Vagina (tissue), 2 donors: ENCODE data around the gene SH3RF1. TPM values are rescaled to one million over a fixed set of nuclear protein-coding genes. Genes with fewer than 3 reads are reported as not detected.

ENCODE experiments used
- DNase-seq, 2 donors: peaks; one replicate each; pipeline ENCODE4 v3.0.0-alpha.2; 2017; ENCODE audit errors: extremely low spot score in 2 of 2
- H3K27ac ChIP-seq: fragments of 200-600 bp; sonication (generic); one replicate; pipeline ENCODE4 v1.5.1; 2019
- H3K27me3 ChIP-seq: fragments of 200-600 bp; sonication (generic); one replicate; pipeline ENCODE4 v1.5.1; 2019
- H3K36me3 ChIP-seq, 2 donors: fragments of 200-600 bp; sonication (generic); one replicate each; pipeline ENCODE4 v1.5.1; 2017 to 2019
- H3K4me1 ChIP-seq: fragments of 200-600 bp; sonication (generic); one replicate; pipeline ENCODE4 v1.5.1; 2019
- H3K4me3 ChIP-seq, 2 donors: fragments of 200-600 bp; sonication (generic); 1 replicate in 1 of 2; 2 replicates in 1 of 2; pipeline ENCODE4 v1.5.1; 2016 to 2019
- H3K9me3 ChIP-seq: fragments of 200-600 bp; sonication (generic); one replicate; pipeline ENCODE4 v1.5.1; 2019
- POLR2A ChIP-seq, 2 donors: fragments of 450-650 bp; IDR thresholded peaks; one replicate each; pipeline ENCODE4 v1.6.1; 2017; ENCODE audit warnings: antibody characterized with exemption in 2 of 2, mild to moderate bottlenecking in 2 of 2, moderate library complexity in 2 of 2
- POLR2AphosphoS5 ChIP-seq, 2 donors: sonication (generic); formaldehyde crosslinking; IDR thresholded peaks; one replicate each; pipeline ENCODE4 v1.9.0; 2017; ENCODE audit warnings: antibody characterized with exemption in 2 of 2, mild to moderate bottlenecking in 2 of 2, low read depth in 1 of 2; ENCODE audit not compliant: insufficient read depth in 1 of 2
- intact Hi-C: fragments of 100-400 bp; cut with DNase I; formaldehyde crosslinking; loops from one replicate; pipeline ENCODE4 v1.15.1; 2023
- total RNA-seq: library from RNA; depleted of rRNA; stranded (reverse); fragments of >200 nt; gene quantifications from one replicate; pipeline ENCODE4 v1.2.3, GENCODE V29; 2016
- TF ChIP-seq, protein P1 (sequence below), 3 experiments: fragments of 450-650 bp in 2 of 3; fragments of 200-600 bp in 1 of 3; sonication (generic) in 1 of 3; IDR thresholded peaks; one replicate each; pipeline ENCODE4 v1.5.1; 2017 to 2019; ENCODE audit warnings: antibody characterized with exemption in 3 of 3, mild to moderate bottlenecking in 2 of 3, moderate library complexity in 2 of 3

SH3RF1 gene
- total RNA-seq, 1 donor from 2014 or later, result 16.0 TPM

DNA sequence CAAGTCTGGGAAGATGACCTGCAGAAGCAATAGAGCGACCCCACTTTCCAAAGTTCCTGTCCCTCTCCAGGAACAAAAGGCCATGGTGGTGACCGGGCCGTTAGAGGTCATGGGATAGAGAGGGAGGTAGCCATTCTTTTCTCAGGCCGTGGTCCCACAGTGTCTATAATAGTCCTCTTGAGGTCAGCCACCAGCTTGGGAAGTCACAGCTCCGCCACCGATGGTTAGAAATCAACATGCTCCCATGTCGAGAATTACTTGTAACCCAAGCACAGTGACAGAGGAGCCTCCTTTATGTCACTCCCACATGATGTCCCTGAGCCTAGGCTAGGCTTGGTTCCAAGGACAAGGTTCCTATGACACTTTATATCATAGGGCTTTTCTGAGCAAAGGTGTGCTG is 212.4 kb downstream of the SH3RF1 start:
- H3K27me3 ChIP-seq, result no peaks in the 10 kb centered on the region
- no peaks in the 10 kb centered on the region for H3K36me3 ChIP-seq
- intact Hi-C loops, result no loop called here
- H3K27ac ChIP-seq, result no peak overlapping the region
- DNase-seq, result no peak
- H3K4me3 ChIP-seq, result no peak overlapping the region
- TF ChIP-seq, protein P1, sequence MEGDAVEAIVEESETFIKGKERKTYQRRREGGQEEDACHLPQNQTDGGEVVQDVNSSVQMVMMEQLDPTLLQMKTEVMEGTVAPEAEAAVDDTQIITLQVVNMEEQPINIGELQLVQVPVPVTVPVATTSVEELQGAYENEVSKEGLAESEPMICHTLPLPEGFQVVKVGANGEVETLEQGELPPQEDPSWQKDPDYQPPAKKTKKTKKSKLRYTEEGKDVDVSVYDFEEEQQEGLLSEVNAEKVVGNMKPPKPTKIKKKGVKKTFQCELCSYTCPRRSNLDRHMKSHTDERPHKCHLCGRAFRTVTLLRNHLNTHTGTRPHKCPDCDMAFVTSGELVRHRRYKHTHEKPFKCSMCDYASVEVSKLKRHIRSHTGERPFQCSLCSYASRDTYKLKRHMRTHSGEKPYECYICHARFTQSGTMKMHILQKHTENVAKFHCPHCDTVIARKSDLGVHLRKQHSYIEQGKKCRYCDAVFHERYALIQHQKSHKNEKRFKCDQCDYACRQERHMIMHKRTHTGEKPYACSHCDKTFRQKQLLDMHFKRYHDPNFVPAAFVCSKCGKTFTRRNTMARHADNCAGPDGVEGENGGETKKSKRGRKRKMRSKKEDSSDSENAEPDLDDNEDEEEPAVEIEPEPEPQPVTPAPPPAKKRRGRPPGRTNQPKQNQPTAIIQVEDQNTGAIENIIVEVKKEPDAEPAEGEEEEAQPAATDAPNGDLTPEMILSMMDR (IDR thresholded peaks at IDR 0.05), result no peak
- TF ChIP-seq POLR2AphosphoS5 (IDR thresholded peaks at IDR 0.05; ENCODE audit: insufficient read depth in 1 of 2, low read depth in 1 of 2) (no peak), POLR2A (IDR thresholded peaks at IDR 0.05) (no peak)
- no peaks in the 10 kb centered on the region for H3K9me3 ChIP-seq
- H3K4me1 ChIP-seq, result peaks cover 39% of the 10 kb centered on the region

DNA sequence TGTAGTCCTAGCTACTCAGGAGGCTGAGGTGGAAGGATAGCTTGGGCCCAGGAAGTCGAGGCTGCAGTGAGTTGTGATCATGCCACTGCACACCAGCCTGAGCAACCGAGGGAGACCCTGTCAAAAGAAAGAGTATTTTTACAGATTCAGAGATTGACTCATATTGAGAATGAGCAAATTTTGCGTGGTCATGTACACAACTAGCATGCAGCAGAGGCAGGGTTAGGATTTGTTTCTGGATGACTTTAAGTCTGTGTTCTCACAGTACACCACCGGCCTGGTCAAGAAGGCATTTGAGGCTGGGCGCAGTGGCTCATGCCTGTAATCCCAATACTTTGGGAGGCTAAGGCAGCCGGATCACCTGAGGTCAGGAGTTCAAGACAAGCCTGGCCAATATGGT is 215.9 kb downstream of the SH3RF1 start:
- TF ChIP-seq POLR2AphosphoS5 (IDR thresholded peaks at IDR 0.05; ENCODE audit: insufficient read depth in 1 of 2, low read depth in 1 of 2) (no peak), POLR2A (IDR thresholded peaks at IDR 0.05) (no peak)
- TF ChIP-seq, protein P1 (IDR thresholded peaks at IDR 0.05), result no peak
- H3K4me1 ChIP-seq, result peaks cover 30% of the 10 kb centered on the region
- no peaks in the 10 kb centered on the region for H3K36me3 ChIP-seq
- H3K27me3 ChIP-seq, result no peaks in the 10 kb centered on the region
- intact Hi-C loops, result no loop called here
- H3K4me3 ChIP-seq, result no peak overlapping the region
- DNase-seq, result no peak
- H3K9me3 ChIP-seq, result no peaks in the 10 kb centered on the region
- H3K27ac ChIP-seq, result no peak overlapping the region

DNA sequence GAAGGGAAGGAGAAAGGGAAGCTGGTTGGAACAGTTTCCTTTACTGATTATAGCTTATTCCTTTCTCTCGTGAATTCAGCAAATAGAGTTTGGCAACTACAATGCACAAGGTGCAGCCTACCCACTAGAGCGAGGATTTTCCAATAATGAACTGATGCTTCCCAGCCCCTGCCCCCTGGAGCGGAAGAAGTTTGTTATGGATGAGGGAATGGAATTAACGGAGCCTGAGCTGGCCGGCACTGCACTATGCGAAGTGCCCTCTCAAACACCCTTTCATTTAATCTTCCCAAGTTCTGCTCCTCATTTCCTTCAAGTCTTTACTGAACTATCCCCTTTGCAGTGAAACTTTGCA is 218.2 kb downstream of the SH3RF1 start:
- intact Hi-C loops, result no loop called here
- no peaks in the 10 kb centered on the region for H3K9me3 ChIP-seq
- H3K4me1 ChIP-seq, result peaks cover 21% of the 10 kb centered on the region
- DNase-seq, result no peak
- H3K27me3 ChIP-seq, result no peaks in the 10 kb centered on the region
- H3K27ac ChIP-seq, result no peak overlapping the region
- no peak overlapping the region for H3K4me3 ChIP-seq
- no peaks in the 10 kb centered on the region for H3K36me3 ChIP-seq
- TF ChIP-seq POLR2AphosphoS5 (IDR thresholded peaks at IDR 0.05; ENCODE audit: insufficient read depth in 1 of 2, low read depth in 1 of 2) (no peak), POLR2A (IDR thresholded peaks at IDR 0.05) (no peak)

DNA sequence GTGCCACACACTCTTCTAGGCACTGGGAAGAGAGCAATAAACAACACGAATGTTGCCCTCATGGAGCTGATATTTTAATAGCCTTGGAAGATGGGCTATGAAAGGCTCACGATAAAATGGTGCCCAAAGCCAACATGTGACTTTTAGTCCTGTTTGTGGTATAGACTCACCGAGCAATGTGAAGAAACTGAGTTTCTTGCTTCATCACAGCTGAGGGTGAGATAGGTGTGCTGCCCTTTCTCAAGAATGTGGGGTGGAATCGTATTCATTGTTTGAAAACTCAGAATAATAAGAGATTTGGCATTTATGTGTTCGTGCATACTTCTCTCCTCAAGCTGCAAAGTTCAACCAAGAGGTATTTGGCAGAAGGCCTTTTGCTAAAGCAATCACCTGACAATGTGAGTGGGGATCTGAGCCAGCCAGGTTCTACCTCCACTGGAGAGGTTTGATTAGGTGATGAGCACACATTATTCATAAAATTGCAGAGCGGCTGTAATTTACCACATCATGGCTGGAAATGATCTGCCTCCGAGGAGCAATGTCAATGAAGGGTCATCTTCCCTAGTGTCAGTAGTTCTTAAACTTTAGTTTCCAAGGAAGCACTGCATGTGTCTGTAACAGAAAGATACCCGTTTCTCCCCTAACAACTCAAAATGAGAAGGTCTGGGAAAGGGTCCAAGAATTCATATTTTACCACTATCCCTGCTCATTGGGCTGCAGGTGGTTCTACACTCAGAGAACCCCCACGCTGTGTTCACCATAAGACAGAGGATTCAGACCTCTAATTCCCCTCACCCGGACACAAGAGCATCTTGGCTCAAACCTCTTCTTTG is 218.8 kb downstream of the SH3RF1 start:
- DNase-seq, result no peak
- Histone ChIP-seq H3K36me3 (no peaks in the 10 kb centered on the region), H3K27ac (no peak overlapping the region), H3K4me3 (no peak overlapping the region), H3K27me3 (no peaks in the 10 kb centered on the region), H3K9me3 (no peaks in the 10 kb centered on the region), H3K4me1 (peaks cover 21% of the 10 kb centered on the region)
- TF ChIP-seq, protein P1 (IDR thresholded peaks at IDR 0.05), result no peak
- TF ChIP-seq POLR2AphosphoS5 (IDR thresholded peaks at IDR 0.05; ENCODE audit: insufficient read depth in 1 of 2, low read depth in 1 of 2) (no peak), POLR2A (IDR thresholded peaks at IDR 0.05) (no peak)
- intact Hi-C loops, result no loop called here

DNA sequence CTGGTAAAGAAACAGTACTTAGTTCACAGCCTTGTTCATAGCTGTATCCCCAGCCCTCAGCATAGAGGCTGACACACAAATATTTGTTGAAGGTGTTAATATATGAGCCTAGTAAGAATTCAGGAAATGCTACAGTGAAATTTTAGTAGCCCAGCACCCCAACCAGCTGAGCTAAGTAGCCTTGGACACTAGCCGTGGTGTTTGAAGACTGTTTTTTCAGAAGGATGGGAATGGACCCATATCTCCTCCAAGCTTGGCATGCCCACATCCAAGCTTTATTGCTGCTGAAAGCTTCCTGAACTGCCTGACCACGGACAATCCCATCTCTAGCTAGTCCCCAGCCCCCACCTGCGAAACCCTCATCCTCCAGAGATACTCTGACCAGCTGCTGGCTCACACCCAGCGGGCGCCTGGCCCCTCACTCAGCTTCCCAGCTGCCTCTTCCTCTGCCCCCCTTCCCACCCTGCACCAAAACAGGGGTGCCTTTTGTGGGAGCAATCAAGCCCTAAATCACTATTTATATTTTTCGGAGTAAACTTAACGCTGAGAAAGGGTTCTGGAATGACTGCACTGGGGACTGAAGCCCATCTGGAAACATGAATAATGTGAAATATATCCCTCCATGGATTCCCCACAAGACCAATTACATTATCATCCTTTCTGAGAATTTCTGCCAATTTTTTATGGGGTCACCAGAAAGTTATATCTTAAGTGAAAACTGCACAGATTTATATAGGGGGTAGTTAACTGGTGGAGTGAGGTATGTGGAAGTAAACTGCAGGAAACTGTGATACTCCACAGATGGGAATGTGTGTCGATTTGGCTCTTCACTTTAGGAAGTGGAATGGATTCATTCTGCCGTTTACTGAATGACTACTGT is 219.6 kb downstream of the SH3RF1 start:
- intact Hi-C loops, result no loop called here

More for the DNA sequence above, 219.6 kb downstream of the SH3RF1 start:
- H3K36me3 ChIP-seq, result no peaks in the 10 kb centered on the region
- no peak overlapping the region for H3K4me3 ChIP-seq
- H3K27ac ChIP-seq, result peak overlapping the region; percentile 23
- TF ChIP-seq POLR2AphosphoS5 (IDR thresholded peaks at IDR 0.05; ENCODE audit: insufficient read depth in 1 of 2, low read depth in 1 of 2) (no peak), POLR2A (IDR thresholded peaks at IDR 0.05) (no peak)
- TF ChIP-seq, protein P1 (IDR thresholded peaks at IDR 0.05), result no peak
- H3K9me3 ChIP-seq, result no peaks in the 10 kb centered on the region
- H3K4me1 ChIP-seq, result peaks cover 21% of the 10 kb centered on the region
- H3K27me3 ChIP-seq, result no peaks in the 10 kb centered on the region
- no peak for DNase-seq
